Activated naive CD4-positive, alpha-beta T cell treated with Interleukin-2 at 50 U/mL for 16 hours (primary cell): ENCODE measurements around the gene CEP70.
"Not testable (repeated sequence)": the region's sequence is repeated elsewhere in the genome, so short reads cannot be mapped to it uniquely, and the experiment has no call there.

Experiments used
- DNase-seq: peaks from one replicate; pipeline ENCODE4 v3.0.0-alpha.2; 2020

The CEP70 gene

DNA sequence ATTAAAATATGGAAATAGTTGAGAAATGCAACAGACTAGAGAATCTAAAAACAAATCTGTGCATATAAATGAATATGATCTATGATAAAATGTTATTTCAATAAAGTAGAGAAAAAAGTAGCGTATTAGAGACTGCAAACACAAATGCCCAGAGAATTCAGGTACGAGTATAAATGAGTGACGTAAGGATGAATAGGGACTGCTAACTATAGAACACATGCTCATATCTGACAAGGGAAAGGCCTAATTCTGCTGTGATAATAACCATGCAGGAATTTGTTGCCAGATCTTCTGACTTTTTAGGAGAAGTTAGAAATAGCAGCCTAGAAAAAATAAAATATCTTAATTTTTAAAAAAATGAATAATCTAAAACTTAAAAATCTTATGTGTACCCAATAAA, 86.5 kb downstream of the CEP70 start:
- no peak for DNase-seq

DNA sequence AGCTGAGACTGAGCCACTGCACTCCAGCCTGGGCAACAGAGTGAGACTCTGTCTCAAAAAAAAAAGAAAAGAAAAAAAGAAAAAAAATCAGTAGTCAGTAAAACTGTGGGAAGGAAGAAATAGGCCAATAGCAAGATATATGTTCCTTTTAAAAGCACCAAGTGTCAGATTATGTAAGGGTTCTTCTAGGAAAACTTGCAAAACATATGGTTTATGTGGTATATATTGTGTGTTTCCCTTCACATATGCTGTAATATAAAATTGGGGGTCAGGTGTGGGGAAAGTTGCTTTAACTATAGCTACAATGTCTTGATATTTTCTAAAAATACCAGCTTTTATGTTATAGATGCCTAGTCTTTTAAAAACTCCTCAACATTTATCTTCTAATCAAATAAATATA, 95.1 kb downstream of the CEP70 start:
- DNase-seq, result no peak

DNA sequence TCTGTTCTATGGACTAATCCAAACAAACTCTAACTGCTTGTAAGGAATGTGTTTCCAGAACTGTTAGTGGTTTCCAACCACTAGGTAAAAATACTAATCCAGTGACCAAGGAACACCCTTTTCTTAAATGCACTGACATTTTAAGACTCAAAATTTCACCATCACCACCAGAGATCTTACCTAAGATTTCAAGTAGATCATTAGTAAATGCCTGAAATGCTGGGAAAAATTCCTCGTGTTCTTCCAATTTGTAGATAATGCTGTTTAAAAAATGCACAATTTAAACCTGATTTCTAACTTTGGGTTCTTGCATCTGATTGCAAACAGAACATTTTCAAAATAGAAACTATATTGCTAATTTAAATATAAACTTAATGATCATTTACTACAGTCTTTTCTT, 96.2 kb downstream of the CEP70 start:
- no peak for DNase-seq

DNA sequence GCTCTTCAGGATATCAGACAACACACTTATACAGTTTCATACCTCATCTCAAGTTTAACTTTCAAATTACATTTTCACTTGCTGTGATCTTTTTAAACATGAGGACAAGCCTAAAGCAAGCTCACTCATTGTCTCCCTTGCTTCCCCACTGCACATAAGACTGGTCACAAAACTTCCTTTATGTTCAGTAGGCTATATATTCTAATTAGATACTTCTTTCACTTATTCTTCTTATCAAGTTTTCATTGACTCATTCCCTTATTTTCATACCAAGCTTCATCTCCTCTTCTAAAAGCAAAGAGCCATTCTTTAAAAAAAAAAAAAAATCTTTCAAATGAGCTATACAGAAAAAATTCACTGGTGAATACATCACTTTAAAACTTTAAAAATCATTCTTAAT, 97.0 kb downstream of the CEP70 start:
- no peak for DNase-seq

DNA sequence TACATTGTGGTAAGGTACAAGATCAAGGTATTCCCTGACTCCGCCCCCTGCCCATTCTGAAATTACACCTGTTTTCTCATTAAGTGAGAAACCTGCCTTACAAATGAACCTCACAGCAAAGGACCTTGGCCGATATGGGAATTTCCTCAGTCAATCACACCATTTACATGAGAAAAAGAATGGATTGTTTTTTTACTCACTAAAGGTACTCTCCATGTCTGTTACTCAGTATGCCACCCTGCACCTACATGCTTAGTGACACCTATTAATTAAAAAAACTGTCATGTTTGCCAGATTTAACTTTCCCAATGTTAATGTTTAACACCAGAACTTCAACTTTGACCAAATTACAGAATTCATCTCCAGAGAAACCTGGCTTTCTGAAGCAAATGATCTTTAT, 97.6 kb downstream of the CEP70 start:
- DNase-seq, result no peak

DNA sequence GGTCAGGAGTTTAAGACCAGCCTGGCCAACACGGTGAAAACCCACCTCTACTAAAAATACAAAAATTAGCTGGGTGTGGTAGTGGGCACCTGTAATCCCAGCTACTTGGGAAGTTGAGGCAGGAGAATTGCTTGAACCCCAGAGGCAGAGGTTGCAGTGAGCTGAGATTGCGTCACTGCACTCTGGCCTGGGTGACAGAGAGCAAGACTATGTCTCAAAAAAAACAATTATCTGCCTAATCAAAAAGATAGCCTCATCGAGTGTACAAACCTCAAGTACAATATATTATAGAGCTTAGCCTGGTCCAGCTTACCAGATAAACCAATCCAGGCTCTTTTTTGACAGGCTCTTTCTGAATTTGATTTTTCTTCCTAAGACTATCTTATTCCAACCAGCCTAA, 98.4 kb downstream of the CEP70 start:
- DNase-seq, result not testable (repeated sequence)

DNA sequence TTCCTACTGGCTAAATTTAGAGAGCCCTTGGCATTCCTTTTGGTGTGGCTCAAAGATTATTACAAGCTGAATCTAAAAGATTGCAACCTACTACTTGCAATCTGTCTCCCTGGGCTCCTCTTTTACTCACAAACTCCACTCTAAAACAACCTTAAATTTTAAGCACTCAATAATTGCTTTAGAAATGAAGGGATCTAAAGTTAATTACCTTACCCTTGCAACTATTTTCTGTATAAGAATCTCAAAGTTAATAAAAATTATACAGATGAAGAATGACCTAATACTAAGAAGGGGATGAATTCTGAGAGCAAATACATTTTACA, 99.5 kb downstream of the CEP70 start:
- no peak for DNase-seq

DNA sequence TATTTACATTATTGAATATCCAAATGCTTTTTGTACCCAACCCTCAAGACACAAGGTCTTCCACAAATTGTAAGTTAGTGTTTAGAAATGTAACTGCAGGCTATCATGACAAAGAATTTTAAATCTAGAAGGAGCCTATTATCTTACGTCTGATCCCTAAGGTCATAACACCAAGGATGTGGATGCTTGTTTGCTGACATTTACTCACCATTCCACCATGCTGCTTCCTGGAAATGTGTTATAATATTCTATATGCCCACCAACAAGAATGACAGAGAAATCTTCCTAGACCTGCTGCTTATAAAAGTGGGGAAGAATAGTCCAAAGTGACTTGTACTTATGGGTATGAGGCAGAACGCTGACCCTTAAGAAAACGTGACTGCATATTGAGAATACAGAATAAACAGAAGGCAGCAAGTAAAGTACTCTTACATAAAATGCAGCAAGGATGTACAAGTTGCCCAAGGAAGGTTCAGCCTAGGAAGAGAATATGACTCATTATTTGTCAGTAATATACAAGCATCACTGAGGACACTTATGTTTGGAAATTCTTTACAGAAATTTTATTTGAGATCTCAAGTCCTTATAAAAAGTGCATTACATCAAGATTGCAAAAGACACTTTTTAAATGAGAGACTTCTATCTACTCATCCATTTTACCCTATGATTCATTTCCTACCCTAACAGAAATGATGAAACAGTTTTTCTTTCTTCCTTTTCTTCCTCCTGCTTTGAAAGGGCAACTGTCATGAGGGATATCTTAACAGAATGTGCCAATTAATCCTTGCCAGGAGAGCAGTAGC, 100.1 kb downstream of the CEP70 start:
- DNase-seq, result no peak

DNA sequence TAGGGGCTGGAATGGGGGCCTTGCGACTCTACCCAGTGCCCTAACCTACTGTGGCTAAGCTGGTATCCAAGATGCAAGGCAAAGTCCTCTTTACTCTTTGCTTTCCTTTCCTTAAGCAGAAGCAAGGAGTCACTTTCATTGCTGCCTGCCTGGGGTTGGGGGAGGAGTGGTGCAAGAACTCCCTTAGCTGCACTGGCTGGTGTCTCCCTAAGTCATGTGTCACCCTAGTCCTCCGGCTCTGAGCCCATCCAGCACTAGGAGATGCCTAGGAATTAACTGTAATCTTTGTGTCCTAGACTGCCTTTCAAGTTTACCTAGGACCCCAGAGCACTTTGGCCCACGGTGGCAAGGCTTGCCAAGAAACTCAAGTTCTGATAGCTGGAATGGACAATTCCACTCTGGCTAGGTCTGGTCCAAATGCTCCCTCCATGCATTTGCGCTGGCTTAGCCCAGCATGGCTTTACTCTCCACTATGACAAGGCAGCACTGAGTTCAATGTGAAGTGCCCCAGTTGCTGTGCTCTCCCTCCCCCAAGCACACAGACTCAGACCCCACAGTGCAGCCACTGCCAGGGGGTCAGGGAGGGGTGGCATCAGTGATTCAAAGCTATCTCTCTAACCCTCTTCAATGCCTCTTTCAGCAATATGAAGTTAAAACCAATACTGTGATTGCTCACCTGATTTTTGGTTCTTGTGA, 100.9 kb downstream of the CEP70 start:
- no peak for DNase-seq

DNA sequence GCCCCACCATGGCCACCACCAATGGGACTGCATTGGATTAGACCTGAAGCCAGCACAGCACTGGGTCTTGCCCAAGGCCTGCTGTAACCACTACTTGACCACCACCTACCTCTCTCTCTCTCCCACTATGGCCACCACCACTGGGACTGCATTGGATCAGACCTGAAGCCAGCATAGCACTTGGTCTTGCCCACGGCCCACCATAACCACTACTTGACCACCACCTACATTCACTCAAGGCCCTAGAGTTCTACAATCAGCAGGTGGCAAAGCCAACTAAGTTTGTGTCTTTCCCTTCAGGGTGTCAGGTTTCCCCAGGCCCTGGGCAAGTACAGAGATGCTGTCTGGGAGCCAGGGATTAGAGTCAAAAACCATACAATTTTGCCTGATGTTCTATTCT, 102.1 kb downstream of the CEP70 start:
- DNase-seq, result no peak

DNA sequence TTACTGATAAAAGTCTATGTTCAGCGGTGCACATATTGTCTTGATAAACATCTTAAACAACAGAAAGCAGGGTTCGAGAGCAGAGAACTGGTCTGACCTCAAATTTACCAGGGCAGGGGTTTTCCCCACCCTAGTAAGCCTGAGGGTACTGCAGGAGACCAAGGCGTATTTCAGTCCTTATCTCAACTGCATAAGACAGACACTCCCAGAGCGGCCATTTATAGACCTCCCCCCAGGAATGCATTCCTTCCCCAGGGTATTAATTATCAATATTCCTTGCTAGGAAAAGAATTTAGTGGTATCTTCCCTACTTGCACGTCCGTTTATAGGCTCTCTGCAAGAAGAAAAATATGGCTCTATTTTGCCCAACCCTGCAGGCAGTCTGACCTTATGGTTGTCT, 107.5 kb downstream of the CEP70 start:
- not testable (repeated sequence) for DNase-seq

DNA sequence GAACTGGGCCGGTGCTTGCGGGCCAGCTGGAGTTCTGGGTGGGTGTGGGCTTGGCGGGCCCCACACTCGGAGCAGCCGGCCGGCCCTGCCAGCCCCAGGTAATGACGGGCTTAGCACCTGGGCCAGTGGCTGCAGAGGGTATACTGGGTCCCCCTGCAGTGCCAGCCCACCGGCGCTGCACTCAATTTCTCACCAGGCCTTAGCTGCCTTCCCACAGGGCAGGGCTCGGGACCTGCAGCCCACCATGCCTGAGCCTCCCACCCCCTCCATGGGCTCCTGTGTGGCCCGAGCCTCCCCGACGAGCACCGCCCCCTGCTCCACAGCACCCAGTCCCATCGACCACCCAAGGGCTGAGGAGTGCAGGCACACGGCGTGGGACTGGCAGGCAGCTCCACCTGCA, 109.4 kb downstream of the CEP70 start:
- DNase-seq, result not testable (repeated sequence)

DNA sequence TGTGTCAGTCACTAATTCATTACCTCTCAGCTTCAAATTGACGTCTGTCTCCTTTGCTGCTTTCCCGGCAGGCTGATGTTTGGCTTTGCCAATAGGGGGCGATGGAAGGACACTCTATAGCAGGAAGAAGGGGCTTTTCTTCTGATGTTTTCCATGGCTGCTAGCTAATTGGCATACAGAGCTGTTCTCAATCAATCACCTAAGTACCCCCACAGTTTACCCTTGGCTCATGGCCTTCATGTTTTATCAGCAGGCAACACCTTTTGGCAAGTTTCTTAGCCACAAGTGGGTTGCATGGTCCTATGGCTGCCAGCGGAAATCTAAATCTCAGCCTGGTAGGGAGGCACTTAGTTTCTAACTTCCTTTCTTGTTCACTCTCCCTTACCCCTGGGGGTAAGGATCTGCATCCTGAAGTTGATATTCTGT, 114.6 kb downstream of the CEP70 start:
- DNase-seq, result no peak

DNA sequence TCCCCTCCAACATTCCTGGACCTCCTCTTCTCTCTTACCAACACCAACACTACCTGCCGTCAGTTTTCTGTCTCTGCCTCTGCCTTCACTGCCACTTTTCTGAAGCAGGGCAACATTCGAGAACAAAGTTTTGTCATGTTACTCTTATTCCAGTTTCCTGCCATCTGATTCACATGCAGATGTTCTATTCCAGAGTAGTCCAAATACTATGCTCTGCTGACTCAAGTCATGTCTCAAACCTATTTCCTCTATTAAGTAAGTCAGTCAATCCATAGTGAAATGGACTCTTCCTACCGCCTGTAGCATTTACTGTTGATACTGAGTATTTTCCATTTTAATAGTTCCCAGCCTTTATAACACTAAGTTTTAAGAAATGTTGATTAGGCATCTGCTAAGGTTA, 116.3 kb downstream of the CEP70 start:
- DNase-seq, result no peak

DNA sequence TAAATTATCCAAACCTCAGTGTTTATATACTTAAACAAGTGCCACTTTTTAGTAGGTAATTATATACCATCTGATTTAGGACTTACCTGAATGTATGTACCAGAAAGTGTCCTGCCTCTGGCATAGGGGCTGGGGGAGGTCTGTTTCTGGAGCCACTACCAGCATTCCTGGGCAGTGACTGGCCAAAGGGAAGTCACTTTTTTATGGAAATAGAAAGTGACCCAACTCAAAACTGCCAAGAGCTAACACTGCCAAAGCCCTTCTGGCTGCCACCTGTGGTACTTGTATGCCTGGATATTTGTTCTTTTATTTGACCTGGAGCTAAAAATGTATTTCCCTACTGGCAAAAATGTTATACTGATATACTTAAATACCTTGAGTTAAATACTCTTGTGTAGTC, 116.9 kb downstream of the CEP70 start:
- no peak for DNase-seq

DNA sequence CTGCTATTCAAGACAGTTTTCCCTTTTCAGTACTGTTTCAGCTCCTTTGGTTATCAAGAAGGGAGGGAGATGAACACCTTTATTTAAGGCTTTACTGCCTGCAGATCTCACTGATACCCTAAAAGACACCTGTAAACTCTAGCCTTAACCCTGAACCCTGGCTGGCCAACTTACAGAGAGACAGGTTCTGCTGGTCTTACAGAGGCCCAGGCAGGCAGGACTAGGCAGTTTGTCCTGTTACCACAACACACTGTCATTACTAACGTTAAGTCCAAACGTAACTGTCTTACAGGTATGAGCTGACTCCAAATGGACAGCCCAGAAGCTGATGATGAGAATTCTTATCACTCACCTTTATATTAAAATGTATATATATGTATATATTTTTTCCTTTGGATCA, 117.5 kb downstream of the CEP70 start:
- DNase-seq, result no peak

DNA sequence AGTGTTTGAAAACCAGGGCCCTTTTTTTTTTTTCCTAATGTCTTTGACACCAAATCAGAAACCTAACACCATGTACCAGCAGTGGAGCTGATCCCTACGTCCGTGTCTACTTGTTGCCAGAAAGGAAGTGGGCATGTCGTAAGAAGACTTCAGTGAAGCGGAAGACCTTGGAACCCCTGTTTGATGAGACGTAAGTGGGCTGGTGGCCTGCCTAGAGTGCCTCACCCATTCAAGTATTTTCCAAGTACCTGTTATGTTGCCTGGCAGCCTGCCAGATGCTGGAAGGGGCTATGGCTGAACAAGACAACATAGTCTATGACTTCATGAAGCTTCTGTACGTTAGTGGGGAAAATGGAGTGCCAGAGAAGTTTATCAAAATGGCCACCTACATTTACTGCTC, 119.9 kb downstream of the CEP70 start:
- no peak for DNase-seq

DNA sequence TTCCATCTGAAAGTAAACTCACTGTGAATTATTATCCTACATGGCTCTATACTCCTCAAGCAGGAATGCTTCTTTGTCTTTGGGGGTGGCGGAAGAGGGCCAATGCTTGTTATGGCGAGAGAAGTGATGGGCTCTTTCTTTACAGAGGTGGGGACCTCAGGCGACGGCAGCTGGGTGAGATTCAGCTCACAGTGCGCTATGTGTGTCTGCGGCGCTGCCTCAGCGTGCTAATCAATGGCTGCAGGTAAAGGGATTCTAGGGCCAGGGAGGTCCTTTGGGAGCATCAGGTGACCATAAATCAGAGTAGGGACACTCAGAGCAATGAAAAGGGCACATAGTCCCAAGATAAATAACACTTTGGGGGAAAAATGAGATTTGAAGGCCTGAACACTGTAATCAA, 120.7 kb downstream of the CEP70 start:
- no peak for DNase-seq

DNA sequence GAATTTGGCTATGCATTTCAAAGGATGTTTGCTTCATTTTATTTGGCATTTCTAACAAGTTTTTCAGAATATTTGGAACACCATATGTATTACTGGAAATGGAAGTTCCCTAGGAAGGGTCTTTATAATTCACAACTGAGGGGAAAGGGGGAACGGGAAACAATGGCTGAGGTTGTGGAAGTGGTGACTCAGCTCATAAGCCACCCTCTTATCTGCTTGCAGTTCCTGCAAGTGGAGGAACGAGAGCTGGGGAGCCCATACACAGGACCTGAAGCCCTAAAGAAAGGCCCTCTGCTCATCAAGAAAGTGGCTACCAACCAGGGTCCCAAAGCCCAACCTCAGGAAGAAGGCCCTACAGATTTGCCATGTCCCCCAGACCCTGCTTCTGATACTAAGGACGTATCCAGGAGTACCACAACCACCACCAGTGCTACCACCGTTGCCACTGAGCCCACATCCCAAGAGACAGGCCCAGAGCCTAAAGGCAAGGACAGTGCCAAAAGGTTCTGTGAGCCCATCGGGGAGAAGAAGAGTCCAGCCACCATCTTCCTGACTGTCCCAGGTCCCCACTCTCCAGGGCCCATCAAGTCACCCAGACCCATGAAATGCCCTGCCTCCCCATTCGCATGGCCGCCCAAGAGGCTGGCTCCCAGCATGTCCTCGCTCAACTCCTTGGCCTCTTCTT, 121.8 kb downstream of the CEP70 start:
- DNase-seq, result no peak

DNA sequence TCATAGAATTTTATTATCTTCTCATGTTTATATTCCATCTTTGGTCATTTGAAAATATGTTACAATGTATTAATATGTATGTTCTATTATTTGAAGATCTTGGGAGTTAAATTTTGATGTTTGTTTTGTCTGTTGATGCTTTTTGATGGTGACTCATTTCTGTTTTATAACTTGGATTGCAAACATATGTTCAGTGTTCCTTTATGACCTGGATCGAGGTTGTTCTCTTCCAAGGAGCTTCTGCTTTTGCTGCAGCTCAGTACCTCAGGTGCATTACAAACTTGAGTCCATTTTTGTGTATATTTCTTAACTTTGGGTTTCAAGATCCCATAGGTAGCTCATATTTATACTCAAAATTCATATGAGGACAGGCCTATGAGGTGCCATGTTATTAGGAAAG, 122.6 kb downstream of the CEP70 start:
- no peak for DNase-seq

DNA sequence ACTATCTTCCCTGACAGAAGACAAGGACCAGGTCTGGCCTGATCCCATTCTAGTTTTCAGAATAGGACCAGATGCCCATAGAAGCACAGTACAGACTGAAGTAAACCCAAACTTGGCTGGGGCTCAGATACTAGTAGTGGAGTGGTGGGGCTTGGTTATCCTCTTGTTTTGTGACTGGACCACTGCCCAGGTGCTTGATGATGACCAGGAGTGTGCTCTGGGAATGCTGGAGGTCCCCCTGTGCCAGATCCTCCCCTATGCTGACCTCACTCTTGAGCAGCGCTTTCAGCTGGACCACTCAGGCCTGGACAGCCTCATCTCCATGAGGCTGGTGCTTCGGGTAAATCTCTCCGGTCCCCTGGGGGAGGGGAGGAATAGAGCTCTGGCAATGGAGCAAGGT, 123.4 kb downstream of the CEP70 start:
- no peak for DNase-seq

DNA sequence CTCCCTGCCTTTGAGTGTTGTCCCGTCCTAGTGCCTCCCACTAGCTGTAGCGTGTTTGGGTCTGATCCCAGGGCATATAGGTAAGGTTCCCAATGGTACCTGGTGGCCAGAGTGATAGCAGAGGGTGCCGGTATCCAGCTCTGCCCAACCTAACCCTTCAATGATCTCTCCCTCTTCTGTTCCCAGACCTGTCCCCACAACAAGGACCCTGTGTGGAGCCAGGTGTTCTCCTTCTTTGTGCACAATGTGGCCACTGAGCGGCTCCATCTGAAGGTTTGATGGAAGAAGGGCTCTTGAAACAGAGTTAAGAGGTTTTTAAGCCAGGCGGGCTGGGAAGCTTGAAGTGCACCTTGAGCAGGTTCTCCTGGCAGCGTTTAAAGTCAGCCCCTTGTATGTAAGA, 124.2 kb downstream of the CEP70 start:
- no peak for DNase-seq

DNA sequence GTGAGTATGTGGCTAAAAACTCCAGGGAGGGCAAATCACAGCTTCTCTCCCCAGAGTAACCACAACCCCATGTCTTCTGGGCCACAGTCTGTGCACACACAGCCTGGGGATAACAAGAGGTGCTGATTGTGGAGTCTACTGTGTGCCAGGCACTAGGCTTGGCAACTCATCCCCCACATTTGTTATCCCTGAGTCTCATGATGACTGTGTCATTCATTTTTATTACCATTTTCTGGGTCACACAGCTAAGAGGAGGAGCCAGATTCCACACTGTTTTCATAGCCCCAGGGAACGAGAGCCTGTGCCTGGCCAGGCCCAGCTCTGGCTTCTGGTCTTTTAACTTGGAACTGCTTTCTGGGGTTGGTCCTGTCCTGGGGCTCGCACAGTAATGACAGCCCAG, 125.2 kb downstream of the CEP70 start:
- no peak for DNase-seq

DNA sequence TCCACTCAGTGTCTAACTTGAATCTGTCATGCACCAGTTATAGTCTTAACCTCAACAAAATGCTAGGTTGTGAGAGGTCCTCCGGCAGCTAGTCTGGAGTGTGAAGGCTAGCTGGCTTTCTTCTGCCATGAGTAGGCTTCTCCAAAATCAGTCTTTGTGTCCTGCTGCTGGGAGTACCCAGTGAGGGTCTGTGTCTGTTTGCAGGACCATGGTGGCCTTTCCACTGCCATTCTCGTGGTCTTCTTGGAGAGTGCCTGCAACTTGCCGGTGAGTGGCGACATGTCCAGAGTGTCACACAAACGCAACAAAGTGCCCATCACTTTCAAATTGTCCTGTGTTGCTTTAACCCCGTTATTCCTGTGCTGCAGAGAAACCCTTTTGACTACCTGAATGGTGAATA, 125.6 kb downstream of the CEP70 start:
- DNase-seq, result no peak
